B cell (primary cell): ENCODE data around the gene KLK1.

Experiments used
- CTCF ChIP-seq: fragments of 200-600 bp; IDR thresholded peaks from one replicate; pipeline ENCODE4 v1.8.0; 2022; ENCODE audit warnings: antibody characterized with exemption, mild to moderate bottlenecking
- EZH2 ChIP-seq: IDR thresholded peaks from 2 replicates; pipeline ENCODE4 v1.6.1; 2012; ENCODE audit warnings: borderline replicate concordance, low read depth, mild to moderate bottlenecking, moderate library complexity, low read length; ENCODE audit not compliant: insufficient read depth, poor library complexity, severe bottlenecking

GRCh38 chr19:50835785-50836542 lies 12.4 kb upstream of the KLK1 start:
- no peak for TF ChIP-seq EZH2
- TF ChIP-seq CTCF, result no peak
